HG02798 (cell line): ENCODE measurements around the gene MAGIX.
"Not testable (repeated sequence)": the region's sequence is repeated elsewhere in the genome, so short reads cannot be mapped to it uniquely, and the experiment has no call there.

Experiments
- ATAC-seq: cut with Tn5 transposase; IDR thresholded peaks from one replicate; pipeline ENCODE4 v1.9.1; 2021; ENCODE audit warnings: mild to moderate bottlenecking; ENCODE audit not compliant: unreplicated experiment, poor library complexity

MAGIX gene

GRCh38 chrX:49155900-49156837 lies 6.4 kb upstream of the MAGIX start:
- ATAC-seq: peak; percentile 94

- no peak for ATAC-seq
Measured at GRCh38 chrX:49157194-49157593, 5.4 kb upstream of the MAGIX start.

GRCh38 chrX:49160908-49161307 lies 1.6 kb upstream of the MAGIX start:
- no peak for ATAC-seq

GRCh38 chrX:49161632-49162031 lies 926 bp upstream of the MAGIX start:
- no peak for ATAC-seq

GRCh38 chrX:49163555-49164419 lies 1.2 kb downstream of the MAGIX start:
- ATAC-seq: peak; percentile 68

- ATAC-seq: no peak
Measured at GRCh38 chrX:49164589-49165360, 2.2 kb downstream of the MAGIX start.

GRCh38 chrX:49165901-49166881 lies 3.6 kb downstream of the MAGIX start:
- peak; percentile 52 for ATAC-seq

GRCh38 chrX:49166914-49167739 lies 4.6 kb downstream of the MAGIX start:
- peak; percentile 19 for ATAC-seq

- ATAC-seq: no peak
Measured at GRCh38 chrX:49167740-49168108, 5.2 kb downstream of the MAGIX start.

GRCh38 chrX:49171752-49172279 lies 9.3 kb downstream of the MAGIX start, which contains the start of gene PLP2:
TSS of gene PLP2 (plus strand) at chrX:49171898. CDS start at chrX:49172001, 103 bp downstream.
- peak; percentile 45 for ATAC-seq

- peak; percentile 80 for ATAC-seq
Measured at GRCh38 chrX:49172280-49172780, 9.8 kb downstream of the MAGIX start.

- ATAC-seq: not testable (repeated sequence)
Measured at GRCh38 chrX:49173544-49173943, 11.0 kb downstream of the MAGIX start.

- no peak for ATAC-seq
Measured at GRCh38 chrX:49174723-49175122, 12.2 kb downstream of the MAGIX start.

GRCh38 chrX:49175435-49176274 lies 13.1 kb downstream of the MAGIX start:
- ATAC-seq: no peak

GRCh38 chrX:49176421-49177326 lies 14.1 kb downstream of the MAGIX start:
- ATAC-seq: no peak

GRCh38 chrX:49177338-49177833 lies 14.8 kb downstream of the MAGIX start:
- no peak for ATAC-seq
